Epithelial cell of proximal tubule (primary cell): ENCODE data around the gene KITLG. TPM values are rescaled to one million over a fixed set of nuclear protein-coding genes. Genes with fewer than 3 reads are reported as not detected.
A peak's percentile ranks its signal among the peaks of the same experiment; 100 is the strongest.

Experiments used
- DNase-seq: peaks from one replicate; pipeline ENCODE4 v3.0.0-alpha.2; 2011; ENCODE audit warnings: low read depth
- H3K4me3 ChIP-seq: 2 replicates; pipeline ENCODE4 v1.5.1; 2011; ENCODE audit warnings: low read depth, mild to moderate bottlenecking, low read length
- total RNA-seq: library from RNA; depleted of rRNA; stranded (reverse); fragments of >200 nt; gene quantifications from 2 replicates; pipeline ENCODE4 v1.2.3, GENCODE V29; 2015
- TF ChIP-seq, protein P1 (sequence below): conservative IDR thresholded peaks from 2 replicates; pipeline ENCODE4 v1.5.1; 2012; ENCODE audit warnings: low read depth, mild to moderate bottlenecking, low read length

KITLG gene
- total RNA-seq, 1 donor from 2014 or later: 43.9 TPM

DNA sequence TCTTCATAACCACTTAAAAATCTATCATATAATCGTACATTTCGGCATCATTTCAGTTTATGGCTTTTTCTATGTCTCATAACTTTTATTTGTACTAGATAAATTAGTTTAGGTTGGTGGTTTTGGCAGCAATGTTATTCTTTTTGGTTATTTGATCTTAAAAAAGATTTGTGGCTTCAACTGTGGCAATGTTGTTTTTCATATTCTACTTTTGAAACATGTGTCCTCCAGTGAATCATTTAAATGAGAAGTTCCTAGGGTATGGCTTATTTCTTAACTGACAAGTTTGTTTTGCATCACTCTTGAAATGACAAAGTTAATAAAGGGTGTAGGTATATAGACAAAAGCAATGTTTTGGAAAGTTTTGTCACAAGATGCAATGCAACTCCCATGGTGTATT is 11.1 kb upstream of the KITLG start:
- DNase-seq: no peak
- TF ChIP-seq, protein P1, sequence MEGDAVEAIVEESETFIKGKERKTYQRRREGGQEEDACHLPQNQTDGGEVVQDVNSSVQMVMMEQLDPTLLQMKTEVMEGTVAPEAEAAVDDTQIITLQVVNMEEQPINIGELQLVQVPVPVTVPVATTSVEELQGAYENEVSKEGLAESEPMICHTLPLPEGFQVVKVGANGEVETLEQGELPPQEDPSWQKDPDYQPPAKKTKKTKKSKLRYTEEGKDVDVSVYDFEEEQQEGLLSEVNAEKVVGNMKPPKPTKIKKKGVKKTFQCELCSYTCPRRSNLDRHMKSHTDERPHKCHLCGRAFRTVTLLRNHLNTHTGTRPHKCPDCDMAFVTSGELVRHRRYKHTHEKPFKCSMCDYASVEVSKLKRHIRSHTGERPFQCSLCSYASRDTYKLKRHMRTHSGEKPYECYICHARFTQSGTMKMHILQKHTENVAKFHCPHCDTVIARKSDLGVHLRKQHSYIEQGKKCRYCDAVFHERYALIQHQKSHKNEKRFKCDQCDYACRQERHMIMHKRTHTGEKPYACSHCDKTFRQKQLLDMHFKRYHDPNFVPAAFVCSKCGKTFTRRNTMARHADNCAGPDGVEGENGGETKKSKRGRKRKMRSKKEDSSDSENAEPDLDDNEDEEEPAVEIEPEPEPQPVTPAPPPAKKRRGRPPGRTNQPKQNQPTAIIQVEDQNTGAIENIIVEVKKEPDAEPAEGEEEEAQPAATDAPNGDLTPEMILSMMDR: no peak
- no peak overlapping the region for H3K4me3 ChIP-seq

- H3K4me3 ChIP-seq: no peak overlapping the region
- TF ChIP-seq, protein P1: no peak
- no peak for DNase-seq
These were observed 10.6 kb upstream of the KITLG start for GRCh38 chr12:88590851-88591250.

DNA sequence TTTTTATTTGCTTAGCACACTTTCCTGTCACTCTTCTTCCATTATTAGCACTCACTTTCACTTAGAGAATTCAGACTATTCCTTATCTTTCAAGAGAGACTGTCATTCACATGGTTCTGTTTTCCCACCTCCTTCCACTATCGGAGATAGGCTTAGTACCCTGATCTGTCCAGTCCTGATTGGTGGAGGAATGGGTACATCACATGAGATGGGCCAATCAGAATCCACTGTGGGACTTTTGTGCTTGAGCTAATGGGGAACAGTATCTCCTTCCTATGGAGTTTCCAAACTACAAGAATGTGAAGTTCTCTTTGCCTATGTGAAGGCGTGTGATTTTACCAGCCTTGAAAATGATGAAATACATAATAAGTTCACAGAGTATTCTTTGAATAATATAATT is 4.8 kb upstream of the KITLG start:
- TF ChIP-seq, protein P1: no peak
- no peak for DNase-seq
- no peak overlapping the region for H3K4me3 ChIP-seq

GRCh38 chr12:88579601-88580050 is 645 bp downstream of the KITLG start:
- TF ChIP-seq, protein P1: no peak
- H3K4me3 ChIP-seq: peak overlapping the region; percentile 84
- no peak for DNase-seq

- no peak for DNase-seq
- H3K4me3 ChIP-seq: peak overlapping the region; percentile 84
- TF ChIP-seq, protein P1: peak; percentile 59
These were observed 1.1 kb downstream of the KITLG start for GRCh38 chr12:88579161-88579517.

GRCh38 chr12:88578276-88579160 is 1.8 kb downstream of the KITLG start:
- DNase-seq: no peak
- peak overlapping the region; percentile 84 for H3K4me3 ChIP-seq
- TF ChIP-seq, protein P1: no peak

GRCh38 chr12:88577537-88577936 is 2.7 kb downstream of the KITLG start:
- TF ChIP-seq, protein P1: peak; percentile 37
- H3K4me3 ChIP-seq: no peak overlapping the region
- DNase-seq: no peak
